ENCODE data around the gene C16orf82.

C16orf82 gene

GRCh38 chr16:27033281-27033979 is 33.3 kb upstream of the C16orf82 start:
- H3K4me3 ChIP-seq (ENCODE audit: low read length), result no peak overlapping the region
- DNase-seq (ENCODE audit: low read depth), result no peak
- TF ChIP-seq CTCF (conservative IDR thresholded peaks at IDR 0.05; ENCODE audit: low read length), result no peak

GRCh38 chr16:27040732-27041131 is 26.0 kb upstream of the C16orf82 start:
- DNase-seq (ENCODE audit: low read depth), result no peak
- TF ChIP-seq CTCF (conservative IDR thresholded peaks at IDR 0.05; ENCODE audit: low read length), result no peak
- H3K4me3 ChIP-seq (ENCODE audit: low read length), result no peak overlapping the region

GRCh38 chr16:27046958-27047518 is 19.7 kb upstream of the C16orf82 start:
- no peak for TF ChIP-seq CTCF (conservative IDR thresholded peaks at IDR 0.05; ENCODE audit: low read length)
- no peak overlapping the region for H3K4me3 ChIP-seq (ENCODE audit: low read length)
- no peak for DNase-seq (ENCODE audit: low read depth)

- TF ChIP-seq CTCF (conservative IDR thresholded peaks at IDR 0.05; ENCODE audit: low read length), result no peak
- no peak for DNase-seq (ENCODE audit: low read depth)
- no peak overlapping the region for H3K4me3 ChIP-seq (ENCODE audit: low read length)
Observed at GRCh38 chr16:27048316-27048715, 18.4 kb upstream of the C16orf82 start.

GRCh38 chr16:27049117-27049516 is 17.6 kb upstream of the C16orf82 start:
- no peak overlapping the region for H3K4me3 ChIP-seq (ENCODE audit: low read length)
- no peak for DNase-seq (ENCODE audit: low read depth)
- no peak for TF ChIP-seq CTCF (conservative IDR thresholded peaks at IDR 0.05; ENCODE audit: low read length)

GRCh38 chr16:27052007-27052406 is 14.7 kb upstream of the C16orf82 start:
- H3K4me3 ChIP-seq (ENCODE audit: low read length), result no peak overlapping the region
- no peak for DNase-seq (ENCODE audit: low read depth)
- TF ChIP-seq CTCF (conservative IDR thresholded peaks at IDR 0.05; ENCODE audit: low read length), result no peak

GRCh38 chr16:27053996-27054395 is 12.7 kb upstream of the C16orf82 start:
- DNase-seq (ENCODE audit: low read depth), result no peak
- no peak for TF ChIP-seq CTCF (conservative IDR thresholded peaks at IDR 0.05; ENCODE audit: low read length)
- no peak overlapping the region for H3K4me3 ChIP-seq (ENCODE audit: low read length)
